Subcutaneous abdominal adipose tissue (tissue), 5 donors: ENCODE data around the gene LPCAT3.
"Not testable (repeated sequence)": the region's sequence is repeated elsewhere in the genome, so short reads cannot be mapped to it uniquely, and the experiment has no call there.

ENCODE experiments used
- H3K27ac ChIP-seq: one replicate; pipeline ENCODE4 v1.7.0; 2013; ENCODE audit warnings: low read depth, mild to moderate bottlenecking, inconsistent platforms, low read length, moderate library complexity
- H3K27me3 ChIP-seq, 5 donors: one replicate each; pipeline ENCODE4 v1.7.0; 2013; ENCODE audit warnings: low read length in 5 of 5, inconsistent platforms in 1 of 5; ENCODE audit not compliant: control insufficient read depth in 5 of 5, insufficient read depth in 4 of 5
- H3K36me3 ChIP-seq, 5 donors: one replicate each; pipeline ENCODE4 v1.7.0; 2013; ENCODE audit warnings: low read length in 5 of 5; ENCODE audit not compliant: control insufficient read depth in 5 of 5, insufficient read depth in 5 of 5
- H3K4me1 ChIP-seq, 5 donors: one replicate each; pipeline ENCODE4 v1.7.0; 2013; ENCODE audit warnings: low read length in 5 of 5, mild to moderate bottlenecking in 3 of 5, moderate library complexity in 1 of 5; ENCODE audit not compliant: control insufficient read depth in 5 of 5, insufficient read depth in 5 of 5
- H3K4me3 ChIP-seq, 5 donors: one replicate each; pipeline ENCODE4 v1.7.0; 2013; ENCODE audit warnings: low read length in 5 of 5, low read depth in 1 of 5
- H3K9ac ChIP-seq, 5 donors: one replicate each; pipeline ENCODE4 v1.7.0; 2013; ENCODE audit warnings: low read length in 5 of 5, mild to moderate bottlenecking in 4 of 5, moderate library complexity in 3 of 5
- H3K9me3 ChIP-seq, 5 donors: one replicate each; pipeline ENCODE4 v1.7.0; 2013; ENCODE audit warnings: low read length in 5 of 5; ENCODE audit not compliant: control insufficient read depth in 5 of 5
- donor health status: healthy.
- donor health status: healthy.
- donor health status: healthy.
- donor health status: healthy.
- donor health status: healthy.

LPCAT3 gene

DNA sequence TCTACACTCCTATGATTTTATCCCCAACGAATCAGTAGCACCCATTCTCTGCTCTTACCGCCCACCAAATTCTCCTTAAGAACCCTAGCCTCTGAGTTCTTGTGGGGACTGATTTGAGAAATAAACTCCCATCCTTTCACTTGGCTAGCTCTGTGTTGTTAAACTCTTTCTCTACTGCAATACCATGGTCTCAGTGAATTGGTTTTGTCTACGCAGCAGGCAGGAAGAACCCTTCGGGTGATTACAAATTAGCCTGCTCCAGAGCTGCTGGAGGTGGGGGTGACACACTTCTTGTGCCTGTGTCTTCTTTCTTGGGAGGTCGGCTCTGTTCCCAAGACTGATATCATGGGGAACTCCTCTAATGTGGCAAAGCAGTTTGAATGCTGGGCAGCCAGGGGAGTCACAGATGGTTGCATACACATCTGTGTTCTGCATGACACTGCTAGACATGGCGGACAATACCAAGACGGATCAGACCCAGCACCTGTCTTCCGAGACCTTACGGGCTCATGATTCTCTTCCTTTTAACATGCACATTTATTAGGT is 40.6 kb upstream of the LPCAT3 start:
- Histone ChIP-seq H3K9me3 (no peaks in the 10 kb centered on the region), H3K4me3 (no peak overlapping the region), H3K27ac (no peak overlapping the region), H3K9ac (no peak overlapping the region), H3K36me3 (peaks cover 0 to 6% (median 2%) of the 10 kb centered on the region in 5 donors), H3K4me1 (peaks cover 7 to 46% (median 23%) of the 10 kb centered on the region in 5 donors), H3K27me3 (no peaks in the 10 kb centered on the region)

DNA sequence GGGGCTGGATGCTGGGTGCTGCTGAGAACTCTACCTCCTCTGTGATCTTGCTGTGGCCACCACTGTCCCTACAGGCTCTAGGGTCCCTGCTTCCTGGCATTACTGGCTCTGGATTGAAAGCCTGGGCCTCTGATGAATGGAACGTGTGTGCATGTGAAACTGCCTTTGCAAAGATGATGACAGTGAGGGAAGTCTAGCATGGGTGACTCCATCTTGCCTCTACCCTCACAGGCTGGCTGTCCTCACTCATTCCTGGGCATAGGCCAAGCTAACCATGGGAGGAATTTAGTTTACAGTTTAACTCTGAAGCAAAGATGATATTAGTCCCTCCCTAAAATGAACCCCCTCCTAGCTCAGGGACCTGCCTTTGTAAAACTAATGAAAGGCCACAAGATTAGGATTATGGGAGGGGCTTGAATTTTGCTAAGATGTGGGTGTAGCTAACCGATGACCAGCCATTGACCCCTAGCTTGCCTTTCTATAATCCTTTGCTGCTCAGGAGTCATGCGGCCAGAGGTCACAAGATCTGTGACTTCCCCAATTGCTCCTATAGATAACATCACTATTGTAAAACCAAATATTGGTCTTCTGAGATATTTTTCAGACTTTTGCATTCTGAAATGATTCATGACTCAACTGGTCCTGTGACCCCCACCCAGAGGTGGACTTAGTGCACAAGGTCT is 40.0 kb upstream of the LPCAT3 start:
- H3K27me3 ChIP-seq, result no peaks in the 10 kb centered on the region
- no peak overlapping the region for H3K4me3 ChIP-seq
- H3K27ac ChIP-seq, result no peak overlapping the region
- no peak overlapping the region for H3K9ac ChIP-seq
- no peaks in the 10 kb centered on the region for H3K9me3 ChIP-seq
- H3K36me3 ChIP-seq, result peaks cover 0 to 6% (median 0%) of the 10 kb centered on the region in 5 donors
- peaks cover 7 to 46% (median 22%) of the 10 kb centered on the region in 5 donors for H3K4me1 ChIP-seq

DNA sequence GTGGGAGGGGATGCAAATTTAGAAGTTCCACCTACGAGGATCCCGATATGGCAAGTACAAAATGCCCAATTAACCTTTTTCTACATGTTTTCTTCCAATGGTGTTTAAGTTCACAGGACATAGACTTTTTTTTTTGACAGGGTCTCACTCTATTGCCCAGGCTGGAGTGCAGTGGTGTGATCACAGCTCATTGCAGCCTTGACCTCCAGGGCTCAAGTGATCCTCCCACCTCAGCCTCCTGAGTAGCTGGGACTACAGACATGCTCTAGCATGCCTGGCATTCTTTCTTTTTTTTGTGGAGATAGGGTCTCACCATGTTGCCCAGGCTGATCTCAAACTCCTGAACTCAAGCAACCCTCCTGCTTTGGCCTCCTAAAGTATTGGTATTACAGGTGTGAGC is 37.5 kb upstream of the LPCAT3 start:
- H3K9me3 ChIP-seq, H3K4me3 ChIP-seq, H3K27me3 ChIP-seq, H3K36me3 ChIP-seq, H3K9ac ChIP-seq, H3K27ac ChIP-seq: not testable (repeated sequence)
- peaks cover 6 to 29% (median 10%) of the 10 kb centered on the region in 5 donors for H3K4me1 ChIP-seq

DNA sequence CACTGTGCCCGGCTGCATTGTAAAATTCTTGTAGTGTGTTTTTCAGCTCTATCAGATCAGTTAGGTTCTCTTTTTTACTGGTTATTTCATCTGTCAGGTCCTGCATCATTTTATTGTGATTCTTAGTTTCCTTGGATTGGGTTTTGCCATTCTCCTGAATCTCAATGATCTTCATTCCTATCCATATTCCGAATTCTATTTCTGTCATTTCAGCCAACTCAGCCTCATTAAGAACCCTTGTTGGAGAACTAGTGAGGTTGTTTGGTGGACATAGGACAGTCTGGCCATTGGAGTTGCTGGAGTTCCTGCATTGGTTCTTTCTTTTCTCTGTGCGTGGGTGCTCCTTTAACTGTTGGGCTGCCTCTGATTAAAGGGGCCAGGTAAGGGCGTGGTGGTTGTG is 36.6 kb upstream of the LPCAT3 start:
- no peak overlapping the region for H3K9ac ChIP-seq

GRCh38 chr12:7049973-7050372 is 31.7 kb upstream of the LPCAT3 start:
- H3K9me3 ChIP-seq, H3K9ac ChIP-seq, H3K36me3 ChIP-seq: not testable (repeated sequence)

More for the DNA sequence above, 36.6 kb upstream of the LPCAT3 start:
- Histone ChIP-seq H3K36me3 (no peaks in the 10 kb centered on the region), H3K4me1 (peaks cover 0 to 21% (median 4%) of the 10 kb centered on the region in 5 donors), H3K27ac (no peak overlapping the region), H3K9me3 (no peaks in the 10 kb centered on the region), H3K27me3 (no peaks in the 10 kb centered on the region), H3K4me3 (no peak overlapping the region)

GRCh38 chr12:7049445-7049951 is 31.2 kb upstream of the LPCAT3 start:
- peaks cover 0 to 14% (median 0%) of the 10 kb centered on the region in 5 donors for H3K4me1 ChIP-seq
- H3K27ac ChIP-seq, H3K9ac ChIP-seq, H3K4me3 ChIP-seq, H3K9me3 ChIP-seq, H3K36me3 ChIP-seq, H3K27me3 ChIP-seq: not testable (repeated sequence)

More at GRCh38 chr12:7049973-7050372, 31.7 kb upstream of the LPCAT3 start:
- not testable (repeated sequence) for H3K4me3 ChIP-seq, H3K27me3 ChIP-seq, H3K27ac ChIP-seq
- peaks cover 0 to 14% (median 0%) of the 10 kb centered on the region in 5 donors for H3K4me1 ChIP-seq

DNA sequence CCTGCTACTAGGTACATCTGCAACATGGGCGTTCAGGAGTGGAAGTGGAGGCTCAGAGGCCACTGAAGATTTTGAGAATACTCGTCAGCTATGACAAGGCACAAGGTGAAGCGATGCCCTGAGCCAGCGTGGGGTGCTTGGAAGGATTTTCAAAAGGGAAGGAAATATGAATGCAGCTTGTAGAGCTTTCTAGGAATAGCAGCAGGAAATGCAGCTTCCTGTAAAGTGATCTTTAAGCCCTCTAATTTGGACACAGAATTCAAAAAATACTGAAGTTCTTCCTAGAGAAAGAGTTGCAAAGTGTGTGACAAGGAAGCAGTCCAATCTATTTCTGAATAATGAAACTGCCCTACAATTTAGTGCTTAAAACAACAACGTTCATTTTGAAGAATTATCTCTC is 29.0 kb upstream of the LPCAT3 start:
- Histone ChIP-seq H3K36me3 (no peaks in the 10 kb centered on the region), H3K27me3 (no peaks in the 10 kb centered on the region), H3K4me1 (peaks cover 0 to 14% (median 0%) of the 10 kb centered on the region in 5 donors), H3K27ac (no peak overlapping the region), H3K9me3 (no peaks in the 10 kb centered on the region), H3K4me3 (no peak overlapping the region), H3K9ac (peak overlapping the region in 1 of 5 donors; percentile 26)

DNA sequence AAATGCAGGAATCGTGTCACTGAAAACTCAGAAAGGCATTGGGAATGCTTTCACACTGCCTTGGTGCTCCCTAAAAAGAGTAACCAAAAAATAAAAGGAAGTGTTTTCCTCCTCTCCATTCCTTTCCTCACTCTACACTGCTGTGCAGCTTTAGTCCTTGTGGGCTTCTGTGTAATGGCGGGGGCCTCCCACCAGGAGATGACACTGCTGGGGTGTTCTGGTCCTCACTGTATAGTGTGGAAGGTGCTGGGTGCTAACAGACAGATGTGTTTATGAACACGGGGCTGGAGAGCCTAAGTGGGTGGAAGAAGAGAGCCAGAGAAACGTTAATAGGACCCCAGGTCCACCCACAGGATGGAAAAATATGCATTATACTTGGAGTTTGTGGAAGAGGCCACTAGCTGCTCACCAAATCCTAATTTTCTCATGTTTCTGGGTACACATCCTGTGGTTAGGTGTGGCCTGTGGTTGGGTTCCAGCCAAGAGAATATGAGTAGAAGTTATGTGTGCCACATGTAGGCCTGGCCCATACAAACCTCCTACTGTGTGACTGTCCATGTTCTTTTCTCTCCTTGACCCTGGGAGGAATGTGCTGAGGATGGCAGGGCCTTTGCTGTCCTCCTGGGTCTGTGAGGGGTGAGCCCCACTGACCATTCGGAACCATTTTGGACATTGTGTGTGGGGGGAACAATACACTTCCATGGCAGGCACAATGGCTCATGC is 28.3 kb upstream of the LPCAT3 start:
- Histone ChIP-seq H3K36me3 (no peaks in the 10 kb centered on the region), H3K4me1 (peaks cover 0 to 14% (median 0%) of the 10 kb centered on the region in 5 donors), H3K9ac (peak overlapping the region in 1 of 5 donors; percentile 26), H3K27ac (no peak overlapping the region), H3K9me3 (no peaks in the 10 kb centered on the region), H3K27me3 (no peaks in the 10 kb centered on the region), H3K4me3 (no peak overlapping the region)

DNA sequence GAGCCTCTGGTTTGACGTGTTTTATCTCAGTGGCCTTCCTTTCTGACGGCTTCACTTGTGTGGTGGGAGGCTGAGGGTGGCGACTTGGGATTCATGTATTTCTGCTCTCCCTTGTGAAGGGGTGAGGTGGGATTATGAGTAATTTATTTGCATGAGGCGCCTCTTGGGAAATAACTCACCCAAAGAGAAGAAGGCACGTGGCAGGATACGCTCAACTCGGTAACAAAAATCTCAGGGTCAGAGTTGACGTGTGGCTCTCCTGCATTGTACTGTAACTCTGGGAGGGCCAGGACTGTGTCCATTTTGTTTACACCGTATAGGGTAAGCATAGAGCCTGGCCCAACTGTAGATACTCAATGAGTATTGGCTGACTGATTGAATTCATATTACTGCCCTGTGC is 27.6 kb upstream of the LPCAT3 start:
- Histone ChIP-seq H3K27me3 (no peaks in the 10 kb centered on the region), H3K27ac (no peak overlapping the region), H3K36me3 (no peaks in the 10 kb centered on the region), H3K9ac (no peak overlapping the region), H3K9me3 (no peaks in the 10 kb centered on the region), H3K4me1 (peaks cover 0 to 14% (median 0%) of the 10 kb centered on the region in 5 donors), H3K4me3 (no peak overlapping the region)

DNA sequence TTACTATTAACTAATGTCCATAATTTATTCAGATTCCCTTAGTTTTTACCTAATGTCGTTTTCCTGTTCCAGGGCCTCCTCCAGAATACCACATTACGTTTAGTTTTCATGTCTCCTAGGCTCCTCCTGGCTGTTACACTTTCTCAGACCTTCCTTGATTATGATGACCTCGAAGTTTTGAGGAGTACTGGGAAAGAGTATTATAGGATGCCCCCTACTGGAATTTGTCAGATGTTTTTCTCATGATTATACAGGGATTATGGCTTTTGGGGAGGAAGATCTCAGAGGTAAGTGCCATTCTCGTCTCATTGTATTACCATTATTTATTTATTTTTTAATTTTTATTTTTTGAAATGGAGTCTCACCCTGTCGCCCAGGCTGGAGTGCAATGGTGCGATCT is 24.6 kb upstream of the LPCAT3 start:
- Histone ChIP-seq H3K27me3 (no peaks in the 10 kb centered on the region), H3K4me1 (peaks cover 0 to 12% (median 0%) of the 10 kb centered on the region in 5 donors), H3K9me3 (no peaks in the 10 kb centered on the region), H3K27ac (no peak overlapping the region), H3K36me3 (no peaks in the 10 kb centered on the region), H3K4me3 (no peak overlapping the region), H3K9ac (no peak overlapping the region)
